Bronchial epithelial cell (primary cell): ENCODE measurements around the gene RIMS4. TPM values are rescaled to one million over a fixed set of nuclear protein-coding genes. Genes with fewer than 3 reads are reported as not detected.

Experiments used
- DNase-seq: peaks from one replicate; pipeline ENCODE4 v3.0.0-alpha.2; 2010; ENCODE audit warnings: low read depth
- FAIRE-seq: peaks from 2 replicates; lab custom pipeline; 2011; peaks lifted over from hg19 to GRCh38; lab: Jason Lieb, UNC
- H3K27me3 ChIP-seq: 2 replicates; pipeline ENCODE4 v1.5.1; 2011; ENCODE audit warnings: low read length; ENCODE audit not compliant: control insufficient read depth, insufficient read depth
- H3K36me3 ChIP-seq: 2 replicates; pipeline ENCODE4 v1.5.1; 2011; ENCODE audit warnings: low read length; ENCODE audit not compliant: control insufficient read depth, insufficient read depth
- H3K4me3 ChIP-seq: 2 replicates; pipeline ENCODE4 v1.5.1; 2011; ENCODE audit warnings: mild to moderate bottlenecking, low read depth, low read length, control low read depth
- total RNA-seq: library from RNA; depleted of rRNA; stranded (reverse); fragments of >200 nt; gene quantifications from 2 replicates; pipeline ENCODE4 v1.2.1, GENCODE V29; 2014
- TF ChIP-seq, protein P1 (sequence below): IDR thresholded peaks from 2 replicates; pipeline ENCODE4 v1.5.1; 2011; ENCODE audit warnings: mild to moderate bottlenecking, moderate library complexity, low read length, control low read depth, inconsistent platforms; ENCODE audit not compliant: insufficient read depth, severe bottlenecking

Gene RIMS4
- total RNA-seq, 1 donor from 2014 or later, result not detected

DNA sequence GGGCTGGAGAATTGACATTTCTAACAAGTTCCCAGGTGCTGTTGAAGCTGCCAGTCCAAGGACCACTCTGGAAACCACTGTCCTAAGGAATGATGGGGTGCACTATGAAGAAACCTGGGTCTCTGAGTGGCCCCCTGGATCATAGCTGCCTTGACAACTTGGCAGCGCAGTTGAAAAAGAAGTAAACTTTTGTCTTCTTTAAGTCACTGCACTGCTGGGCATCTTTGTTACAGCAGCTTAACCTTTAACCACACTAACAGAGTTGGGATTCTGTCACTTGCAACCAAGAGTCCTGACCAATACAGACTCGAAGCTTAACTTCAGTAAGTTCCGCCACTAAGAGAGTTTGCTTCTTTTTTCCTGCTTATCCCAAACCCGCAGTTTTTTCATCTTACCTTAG, 73.2 kb downstream of the RIMS4 start:
- TF ChIP-seq, protein P1, sequence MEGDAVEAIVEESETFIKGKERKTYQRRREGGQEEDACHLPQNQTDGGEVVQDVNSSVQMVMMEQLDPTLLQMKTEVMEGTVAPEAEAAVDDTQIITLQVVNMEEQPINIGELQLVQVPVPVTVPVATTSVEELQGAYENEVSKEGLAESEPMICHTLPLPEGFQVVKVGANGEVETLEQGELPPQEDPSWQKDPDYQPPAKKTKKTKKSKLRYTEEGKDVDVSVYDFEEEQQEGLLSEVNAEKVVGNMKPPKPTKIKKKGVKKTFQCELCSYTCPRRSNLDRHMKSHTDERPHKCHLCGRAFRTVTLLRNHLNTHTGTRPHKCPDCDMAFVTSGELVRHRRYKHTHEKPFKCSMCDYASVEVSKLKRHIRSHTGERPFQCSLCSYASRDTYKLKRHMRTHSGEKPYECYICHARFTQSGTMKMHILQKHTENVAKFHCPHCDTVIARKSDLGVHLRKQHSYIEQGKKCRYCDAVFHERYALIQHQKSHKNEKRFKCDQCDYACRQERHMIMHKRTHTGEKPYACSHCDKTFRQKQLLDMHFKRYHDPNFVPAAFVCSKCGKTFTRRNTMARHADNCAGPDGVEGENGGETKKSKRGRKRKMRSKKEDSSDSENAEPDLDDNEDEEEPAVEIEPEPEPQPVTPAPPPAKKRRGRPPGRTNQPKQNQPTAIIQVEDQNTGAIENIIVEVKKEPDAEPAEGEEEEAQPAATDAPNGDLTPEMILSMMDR, result no peak
- FAIRE-seq (no peak), DNase-seq (no peak)
- Histone ChIP-seq H3K4me3 (no peak overlapping the region), H3K36me3 (no peaks in the 10 kb centered on the region), H3K27me3 (no peaks in the 10 kb centered on the region)

DNA sequence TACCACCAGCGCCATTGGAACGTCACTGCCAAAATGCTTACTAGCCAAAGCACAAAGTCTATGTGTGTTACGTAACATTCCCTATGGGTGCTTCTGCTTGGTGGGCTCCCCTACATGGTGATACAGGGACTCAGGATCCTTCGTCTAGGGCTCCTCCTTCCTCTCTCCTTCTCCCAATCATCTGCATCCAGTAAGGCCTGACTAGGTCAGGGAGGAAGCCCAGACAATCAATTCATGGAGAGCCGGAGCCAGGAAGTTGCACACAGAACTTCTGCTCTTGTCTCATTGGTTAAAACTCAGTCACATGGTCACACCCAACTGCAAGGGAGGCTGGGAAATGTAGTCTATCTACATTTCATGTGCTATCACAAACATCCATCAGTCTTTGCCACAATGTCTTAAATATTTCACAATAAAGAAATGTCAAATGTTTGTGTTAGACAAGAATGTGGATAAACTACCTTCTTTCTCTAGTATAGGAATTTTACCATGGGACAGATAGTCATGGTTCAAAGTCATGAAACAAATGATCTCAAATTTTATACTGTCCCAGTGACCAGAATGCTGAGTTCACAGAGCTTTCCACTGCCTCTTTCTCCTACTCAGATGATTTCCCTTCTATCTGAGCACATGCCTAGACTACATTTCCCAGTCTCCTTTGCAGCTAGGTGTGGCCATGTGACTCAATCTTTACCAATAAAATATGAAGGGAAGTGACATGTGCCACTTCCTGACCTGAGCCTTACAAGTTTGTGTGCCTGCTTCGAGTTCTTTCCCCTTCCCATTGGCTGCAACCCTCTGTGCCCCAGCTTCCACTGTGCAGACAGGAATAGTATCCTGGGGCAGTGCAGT, 74.0 kb downstream of the RIMS4 start:
- H3K27me3 ChIP-seq, result no peaks in the 10 kb centered on the region
- DNase-seq (peak; percentile 73), FAIRE-seq (no peak)
- H3K4me3 ChIP-seq, result no peak overlapping the region
- no peaks in the 10 kb centered on the region for H3K36me3 ChIP-seq
- TF ChIP-seq, protein P1, result no peak

DNA sequence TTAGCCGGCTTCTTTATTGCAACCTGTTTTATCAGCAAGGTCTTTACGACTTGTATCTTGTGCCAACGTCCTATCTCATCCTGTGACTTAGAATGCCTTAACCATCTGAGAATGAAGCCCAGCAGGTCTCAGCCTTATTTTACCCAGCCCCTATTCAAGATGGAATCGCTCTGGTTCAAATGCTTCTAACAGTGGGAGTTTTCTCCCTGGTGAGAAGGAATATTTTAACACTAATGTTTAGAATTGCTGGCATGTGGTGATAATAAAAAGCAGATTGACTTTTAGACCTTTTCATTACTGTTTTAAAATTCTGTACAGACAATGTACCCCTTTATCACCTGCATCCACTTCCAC, 74.6 kb downstream of the RIMS4 start:
- H3K27me3 ChIP-seq, result no peaks in the 10 kb centered on the region
- no peaks in the 10 kb centered on the region for H3K36me3 ChIP-seq
- TF ChIP-seq, protein P1, result no peak
- DNase-seq (no peak), FAIRE-seq (no peak)
- no peak overlapping the region for H3K4me3 ChIP-seq

DNA sequence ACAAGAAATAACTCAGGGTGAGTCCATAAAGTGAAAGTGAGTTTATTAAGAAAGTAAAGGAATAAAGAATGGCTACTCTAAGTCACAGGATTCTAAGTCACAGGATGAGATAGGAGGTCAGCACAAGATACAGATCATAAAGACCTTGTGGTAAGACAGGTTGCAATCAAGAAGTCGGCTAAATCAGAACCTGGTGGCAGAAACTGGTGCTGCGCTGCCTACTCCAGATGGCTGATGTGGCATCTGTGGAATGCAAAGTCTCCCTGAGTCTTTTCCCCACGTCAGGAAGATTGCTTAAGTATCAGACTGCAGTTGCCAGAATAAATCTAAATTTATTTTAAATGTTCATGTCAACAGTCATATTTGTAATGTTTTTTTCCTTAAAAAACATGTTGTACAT, 75.4 kb downstream of the RIMS4 start:
- peak; percentile 59 for DNase-seq
- FAIRE-seq, result no peak
- no peaks in the 10 kb centered on the region for H3K27me3 ChIP-seq

DNA sequence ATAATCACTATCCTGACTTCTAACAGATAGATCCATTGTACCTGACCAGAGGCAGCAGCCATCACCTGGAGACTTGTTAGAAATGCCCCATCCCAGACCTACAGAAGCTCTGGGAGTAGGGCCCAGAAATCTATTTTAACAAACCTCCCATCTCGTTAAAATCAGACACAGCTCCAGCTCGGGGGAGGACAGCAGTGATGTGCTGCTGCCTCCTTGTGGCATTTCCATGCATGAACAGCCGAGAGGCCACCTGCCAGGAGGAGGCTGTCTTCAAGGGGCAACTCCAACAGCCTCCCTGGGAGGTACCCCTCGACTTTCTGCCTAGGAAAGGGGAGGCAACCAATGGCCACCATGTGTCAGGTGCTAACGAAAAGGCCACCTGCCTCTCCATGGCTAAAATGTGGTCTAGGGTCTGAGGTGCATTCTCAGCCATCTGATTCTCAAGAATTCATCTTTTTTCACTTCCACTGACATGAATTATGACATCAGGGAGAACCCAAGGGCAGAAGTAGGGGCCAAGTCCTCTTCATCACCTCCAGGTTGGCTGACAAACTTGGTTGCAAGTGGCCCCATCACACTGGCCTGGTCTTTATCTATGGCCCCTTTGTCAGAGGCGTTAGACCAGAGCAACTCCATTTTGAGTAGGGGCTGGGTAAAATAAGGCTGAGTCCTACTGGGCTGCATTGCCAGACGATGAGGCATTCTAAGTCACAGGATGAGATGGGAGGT, 76.8 kb downstream of the RIMS4 start:
- peak; percentile 54 for DNase-seq
- Histone ChIP-seq H3K27me3 (no peaks in the 10 kb centered on the region), H3K4me3 (no peak overlapping the region), H3K36me3 (no peaks in the 10 kb centered on the region)
- TF ChIP-seq, protein P1, result peak; percentile 83
- no peak for FAIRE-seq

More for the DNA sequence above, 75.4 kb downstream of the RIMS4 start:
- no peak overlapping the region for H3K4me3 ChIP-seq
- TF ChIP-seq, protein P1, result peak; percentile 31
- no peaks in the 10 kb centered on the region for H3K36me3 ChIP-seq
